GM21786 (cell line): ENCODE results near the gene KLHDC9.
"Not testable (repeated sequence)": the region's sequence is repeated elsewhere in the genome, so short reads cannot be mapped to it uniquely, and the experiment has no call there.

Source experiments
- ATAC-seq: cut with Tn5 transposase; IDR thresholded peaks from one replicate; pipeline ENCODE4 v1.9.1; 2021; ENCODE audit not compliant: unreplicated experiment

KLHDC9 gene

GRCh38 chr1:161092621-161093028 lies 5.5 kb upstream of the KLHDC9 start:
- ATAC-seq = no peak

DNA sequence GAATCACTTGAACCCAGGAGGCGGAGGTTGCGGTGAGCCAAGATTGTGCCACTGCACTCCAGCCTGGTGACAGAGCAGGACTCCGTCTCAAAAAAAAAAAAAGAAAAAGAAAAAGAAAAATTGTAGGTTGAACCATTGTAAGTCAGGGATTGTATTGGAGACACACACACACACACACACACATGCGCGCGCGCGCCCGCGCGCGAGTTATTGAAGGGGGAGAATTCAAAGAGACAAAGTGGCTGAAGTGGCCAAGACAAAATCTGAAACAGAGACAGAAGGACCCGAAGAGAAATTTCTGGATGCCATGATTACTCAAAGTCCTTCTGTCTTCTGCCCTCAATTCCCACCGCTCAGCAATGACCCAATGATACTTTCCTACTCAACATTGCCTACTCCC lies 3.7 kb upstream of the KLHDC9 start:
- no peak for ATAC-seq

DNA sequence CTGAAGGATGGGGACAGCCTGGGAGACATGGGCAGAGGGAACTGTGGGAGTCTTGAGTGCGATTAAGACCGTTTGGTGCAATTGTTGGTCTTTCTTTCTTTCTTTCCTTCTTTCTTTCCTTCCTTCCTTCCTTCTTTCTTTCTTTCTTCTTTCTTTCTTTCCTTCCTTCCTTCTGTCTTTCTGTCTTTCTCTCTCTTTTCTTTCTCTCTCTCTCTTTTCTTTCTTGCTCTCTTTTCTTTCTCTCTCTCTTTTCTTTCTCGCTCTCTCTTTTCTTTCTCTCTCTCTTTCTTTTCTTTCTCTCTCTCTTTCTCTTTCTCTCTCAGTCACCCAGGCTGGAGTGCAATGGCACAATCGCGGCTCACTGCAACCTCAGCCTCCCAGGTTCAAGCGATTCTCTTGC lies 2.9 kb upstream of the KLHDC9 start:
- no peak for ATAC-seq

DNA sequence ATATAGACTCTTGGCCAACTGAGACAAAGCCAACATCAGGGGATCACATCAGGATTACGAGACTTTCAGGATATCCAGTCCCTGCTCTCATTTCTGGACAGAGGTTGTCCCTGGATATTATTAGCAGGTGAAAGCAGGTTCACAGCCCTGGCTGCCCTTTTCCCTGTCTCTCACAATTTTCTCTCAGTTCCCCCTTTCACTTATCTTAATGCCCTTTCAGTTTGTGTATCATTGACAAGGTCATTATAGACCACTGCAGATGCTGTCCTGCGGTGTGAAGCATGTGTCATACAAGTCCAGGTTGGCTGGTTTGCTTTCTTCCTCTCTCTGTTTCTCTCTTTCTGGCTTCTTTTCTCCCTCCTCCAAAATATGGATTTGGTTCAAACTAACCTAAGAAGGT lies 2.1 kb upstream of the KLHDC9 start:
- ATAC-seq = peak; percentile 44

DNA sequence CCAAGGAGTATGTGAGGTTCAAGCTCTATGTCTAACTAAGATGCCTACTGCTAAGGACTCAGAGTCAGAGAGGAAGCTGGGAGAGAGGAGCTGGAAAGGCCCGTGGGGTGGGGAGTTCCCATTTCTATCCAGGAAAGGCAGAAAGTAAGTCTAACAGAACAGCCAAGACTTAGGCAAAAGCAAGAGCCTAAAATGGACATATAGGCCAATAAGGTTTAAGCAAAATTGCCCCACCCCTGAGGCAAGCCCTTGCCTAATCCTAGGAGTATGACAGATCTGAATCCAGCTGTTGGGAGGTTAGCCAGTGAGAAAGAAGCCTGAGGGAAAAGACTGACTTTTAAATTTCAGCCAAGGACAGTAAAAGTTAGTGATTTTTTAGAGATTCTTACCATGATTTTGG lies 1.6 kb upstream of the KLHDC9 start:
- no peak for ATAC-seq

- ATAC-seq = no peak
These were observed 1.1 kb downstream of the KLHDC9 start for GRCh38 chr1:161099090-161099802.

GRCh38 chr1:161100556-161100955 lies 2.4 kb downstream of the KLHDC9 start:
- ATAC-seq = no peak

DNA sequence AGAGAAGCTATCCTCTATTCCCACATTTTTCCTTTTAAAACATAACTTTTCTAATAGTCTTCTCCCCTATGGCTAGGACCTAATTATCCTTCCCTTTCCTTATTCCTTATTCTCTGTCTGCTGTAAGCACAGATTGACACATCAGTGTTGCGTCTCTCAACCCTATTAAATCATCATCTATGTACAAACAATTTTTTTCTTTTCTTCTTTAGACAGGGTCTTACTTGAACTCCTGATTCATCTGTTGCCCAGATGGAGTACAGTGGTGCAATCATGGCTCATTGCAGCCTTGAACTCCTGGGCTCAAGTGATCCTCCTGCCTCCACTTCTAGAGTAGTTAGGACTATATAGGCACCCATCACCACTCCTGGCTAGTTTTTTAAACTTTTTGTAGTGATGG lies 8.3 kb downstream of the KLHDC9 start:
- no peak for ATAC-seq

DNA sequence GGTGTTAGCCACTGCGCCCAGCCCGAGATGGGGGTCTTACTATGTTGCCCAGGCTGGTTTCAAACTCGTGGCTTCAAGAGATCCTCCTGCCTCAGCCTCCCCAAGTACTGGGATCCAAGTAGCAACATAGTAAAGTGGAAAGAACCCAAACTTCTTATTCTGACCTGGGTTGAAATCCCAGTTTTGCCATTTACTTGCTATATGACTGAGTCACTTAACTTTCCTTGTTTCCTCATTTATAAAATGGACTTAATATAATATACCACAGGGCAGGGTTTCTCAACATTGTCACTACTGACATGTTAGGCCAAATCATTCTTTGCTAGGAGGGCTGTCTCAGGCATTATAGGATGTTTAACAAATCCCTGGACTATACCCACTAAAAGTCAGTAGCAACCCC lies 13.0 kb downstream of the KLHDC9 start:
- no peak for ATAC-seq

- ATAC-seq = no peak
These were observed 13.4 kb downstream of the KLHDC9 start for GRCh38 chr1:161111527-161111926.

GRCh38 chr1:161113915-161114314 lies 15.8 kb downstream of the KLHDC9 start:
- no peak for ATAC-seq

- ATAC-seq = no peak
These were observed 16.4 kb downstream of the KLHDC9 start for GRCh38 chr1:161114556-161114955.

- ATAC-seq = no peak
These were observed 17.1 kb downstream of the KLHDC9 start for GRCh38 chr1:161115132-161115711.

- not testable (repeated sequence) for ATAC-seq
These were observed 17.8 kb downstream of the KLHDC9 start for GRCh38 chr1:161115961-161116360.

GRCh38 chr1:161117759-161118581 lies 19.8 kb downstream of the KLHDC9 start, which contains the start of the genes NIT1 and PFDN2:
NIT1 (plus strand) TSS chr1:161118105; CDS start chr1:161118177, 72 bp downstream.
PFDN2 (minus strand) TSS chr1:161118037; CDS start chr1:161118026, 11 bp downstream.
- ATAC-seq = peak; percentile 75

GRCh38 chr1:161119092-161119903 lies 21.1 kb downstream of the KLHDC9 start:
- ATAC-seq = peak; percentile 55

- ATAC-seq = no peak
These were observed 23.0 kb downstream of the KLHDC9 start for GRCh38 chr1:161121042-161121650.

DNA sequence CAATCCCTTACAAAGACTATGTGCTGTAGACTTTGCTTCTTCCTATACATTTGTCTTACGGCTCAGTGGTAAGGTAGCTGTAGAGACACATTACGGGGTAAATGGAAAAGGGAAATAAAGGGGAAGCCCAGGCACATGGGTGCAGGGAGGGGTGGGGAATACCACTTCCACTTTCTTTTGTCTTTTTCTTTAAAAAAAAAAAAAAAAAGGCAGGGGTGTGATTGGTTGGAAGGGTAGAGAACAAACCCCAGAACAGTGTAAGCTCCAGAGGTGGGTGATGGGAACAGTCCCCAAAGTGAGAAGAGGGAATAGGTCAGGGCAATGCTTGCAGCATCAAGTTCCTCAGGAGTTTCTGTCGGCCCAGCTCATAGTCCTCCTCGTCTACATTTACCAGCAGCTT lies 23.7 kb downstream of the KLHDC9 start:
- ATAC-seq = no peak

DNA sequence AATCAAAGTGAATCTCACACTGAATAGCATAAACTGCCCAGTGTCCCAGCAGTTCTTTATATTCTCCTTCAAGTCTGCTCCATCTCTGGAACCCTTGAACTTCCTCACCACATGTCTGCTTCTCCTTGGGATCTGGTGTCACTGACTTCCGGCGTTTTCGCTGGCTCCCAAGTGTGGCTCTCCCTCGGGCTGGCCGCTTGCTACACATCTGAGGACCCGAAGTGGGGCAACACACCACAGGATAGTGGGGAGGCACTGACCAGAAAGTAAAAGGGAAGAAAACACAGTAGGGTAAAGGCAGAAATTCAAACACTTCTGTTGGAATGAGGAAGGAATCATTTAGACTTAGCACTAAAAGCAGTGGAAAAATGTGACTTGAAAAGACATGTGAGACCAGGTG lies 24.8 kb downstream of the KLHDC9 start:
- ATAC-seq = no peak

GRCh38 chr1:161127649-161128048 lies 29.5 kb downstream of the KLHDC9 start:
- no peak for ATAC-seq
